NCI-H1417 treated with DMSO at 0.1 percent for 48 hours (cell line): ENCODE data around the gene CMC1.
"Not testable (repeated sequence)": the region's sequence is repeated elsewhere in the genome, so short reads cannot be mapped to it uniquely, and the experiment has no call there.

Experiments used
- DNase-seq: peaks from one replicate; lab custom pipeline; 2025; lab: John Stamatoyannopoulos, UW

The CMC1 gene, protein sequence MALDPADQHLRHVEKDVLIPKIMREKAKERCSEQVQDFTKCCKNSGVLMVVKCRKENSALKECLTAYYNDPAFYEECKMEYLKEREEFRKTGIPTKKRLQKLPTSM

DNA sequence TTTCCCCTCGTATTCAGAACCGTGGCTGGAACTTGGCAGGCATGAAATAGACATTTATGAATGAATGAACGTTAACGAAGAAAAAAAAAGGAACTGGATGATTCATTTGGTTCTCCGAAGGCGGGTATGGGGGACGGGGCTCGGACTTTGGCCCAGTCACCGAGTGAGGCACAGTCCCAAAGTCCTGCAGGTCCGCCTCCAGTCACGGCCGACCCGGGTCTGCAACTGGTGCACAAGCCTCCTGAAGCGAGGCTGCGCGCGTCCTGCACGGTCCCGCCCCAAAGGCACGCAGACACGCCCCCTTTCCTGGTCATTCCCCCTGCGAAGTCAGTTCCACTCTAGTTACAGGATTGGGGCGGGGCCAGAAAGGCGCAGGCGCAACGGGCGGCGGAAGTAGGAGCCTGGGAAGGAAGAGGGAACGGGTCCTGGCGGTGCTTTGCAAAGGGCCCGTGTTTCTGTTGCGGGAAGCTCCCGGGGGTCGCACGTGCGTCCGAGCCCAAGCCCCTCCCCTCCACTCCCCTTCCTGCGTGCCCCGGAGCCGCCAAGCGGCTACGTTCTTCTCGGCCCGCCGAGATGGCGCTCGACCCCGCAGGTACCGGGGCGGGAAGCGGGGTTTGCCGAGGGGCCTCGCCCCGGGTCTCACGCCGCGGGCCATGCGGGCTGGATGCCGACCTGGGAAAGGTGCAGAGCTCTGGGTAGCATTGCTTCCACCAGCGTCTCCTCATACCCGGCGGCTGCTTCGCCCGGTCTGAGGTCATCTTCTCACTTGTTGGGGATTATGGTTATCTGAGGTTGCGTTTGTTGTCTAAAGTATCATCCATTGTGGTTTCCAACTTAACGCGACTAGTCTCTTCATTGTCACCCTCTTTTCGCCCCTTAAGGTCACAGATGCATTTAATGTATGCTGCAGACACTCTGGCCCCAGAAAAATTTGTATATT, at the start of gene CMC1:
TSS of gene CMC1 (plus strand) at position 399 of the 940 bp plus-strand sequence. CDS start at position 574, 175 bp downstream.
- DNase-seq: peak; percentile 69

DNA sequence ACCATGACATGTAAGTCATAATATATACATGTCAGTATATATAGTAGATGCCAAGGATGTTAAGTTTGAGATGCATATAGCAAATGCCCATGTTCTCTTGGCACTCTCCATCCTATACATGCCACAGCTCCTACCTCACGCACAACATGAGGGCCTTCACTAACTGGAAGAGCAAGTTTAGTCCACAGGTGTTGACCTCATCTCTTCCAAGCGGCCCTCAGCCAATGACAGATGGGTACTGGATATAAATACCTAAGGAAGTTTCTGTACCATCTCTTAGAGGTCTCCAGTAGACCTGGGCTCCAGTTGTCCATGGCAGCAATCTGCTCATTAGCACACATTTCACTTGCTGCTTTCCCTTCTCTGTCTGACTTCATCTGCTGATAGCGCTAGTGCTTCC, 43.3 kb upstream of the CMC1 start:
- no peak for DNase-seq

DNA sequence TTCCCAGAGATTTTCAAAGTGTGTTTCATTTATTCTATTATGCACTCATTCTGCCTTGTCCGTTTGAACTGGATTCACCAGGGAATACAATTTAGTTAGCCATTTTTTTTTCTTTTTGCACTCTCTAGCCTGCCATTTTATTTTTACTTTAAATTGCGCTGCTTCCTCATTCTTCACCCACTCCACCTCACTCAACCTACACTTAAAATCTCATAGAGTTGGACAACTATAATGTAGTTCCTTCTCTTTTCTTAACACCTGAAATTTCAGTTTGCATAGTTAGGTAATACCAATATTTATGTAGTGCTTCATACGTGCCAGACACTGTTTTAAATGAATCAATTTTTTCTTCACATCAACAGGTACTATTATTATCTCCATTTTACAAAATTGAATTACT, 42.4 kb upstream of the CMC1 start:
- no peak for DNase-seq

DNA sequence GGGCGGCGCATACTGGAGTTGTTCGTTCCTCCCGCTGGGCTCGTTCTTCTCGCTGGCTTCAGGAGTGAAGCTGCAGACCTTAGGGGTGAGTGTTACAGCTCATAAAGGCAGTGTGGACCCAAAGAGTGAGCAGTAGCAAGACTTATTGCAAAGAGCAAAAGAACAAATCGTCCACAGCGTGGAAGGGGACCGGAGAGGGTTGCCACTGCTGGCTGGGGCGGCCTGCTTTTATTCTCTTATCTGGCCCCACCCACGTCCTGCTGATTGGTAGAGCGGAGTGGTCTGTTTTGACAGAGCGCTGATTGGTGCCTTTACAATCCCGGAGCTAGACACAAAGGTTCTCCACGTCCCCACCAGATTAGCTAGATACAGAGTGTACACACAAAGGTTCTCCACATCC, 41.8 kb upstream of the CMC1 start:
- DNase-seq: not testable (repeated sequence)

DNA sequence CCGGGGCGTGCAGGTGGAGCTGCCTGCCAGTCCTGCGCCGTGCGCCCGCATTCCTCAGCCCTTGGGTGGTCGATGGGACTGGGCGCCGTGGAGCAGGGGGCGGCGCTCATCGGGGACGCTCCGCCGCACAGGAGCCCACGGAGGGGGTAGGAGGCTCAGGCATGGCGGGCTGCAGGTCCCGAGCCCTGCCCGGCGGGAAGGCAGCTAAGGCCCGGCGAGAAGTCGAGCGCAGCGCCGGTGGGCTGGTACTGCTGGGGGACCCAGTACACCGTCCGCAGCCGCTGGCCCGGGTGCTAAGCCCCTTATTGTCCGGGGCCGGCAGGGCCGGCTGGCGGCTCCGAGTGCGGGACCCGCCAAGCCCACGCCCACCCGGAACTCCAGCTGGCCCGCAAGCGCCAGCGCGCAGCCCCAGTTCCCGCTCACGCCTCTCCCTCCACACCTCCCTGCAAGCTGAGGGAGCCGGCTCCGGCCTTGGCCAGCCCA, 41.0 kb upstream of the CMC1 start:
- DNase-seq: not testable (repeated sequence)

DNA sequence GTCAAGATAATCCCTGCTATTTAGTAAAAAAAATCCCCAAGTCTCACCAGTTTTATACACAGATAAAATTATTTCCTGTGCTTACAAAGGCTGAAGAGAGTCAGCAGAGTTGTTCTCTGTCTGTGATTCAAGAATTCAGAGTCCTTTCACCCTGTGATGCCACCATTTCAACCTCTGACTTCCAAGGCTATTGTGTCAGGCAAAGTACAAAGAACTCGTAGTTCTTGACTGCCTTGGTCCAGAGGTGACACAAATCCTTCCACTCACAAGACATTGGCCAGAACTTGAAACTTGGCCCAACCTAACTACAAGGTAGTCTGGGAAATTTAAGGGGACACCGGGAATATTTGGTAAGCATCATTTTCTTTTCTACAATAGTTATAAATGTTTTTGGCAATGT, 34.9 kb upstream of the CMC1 start:
- DNase-seq: no peak

DNA sequence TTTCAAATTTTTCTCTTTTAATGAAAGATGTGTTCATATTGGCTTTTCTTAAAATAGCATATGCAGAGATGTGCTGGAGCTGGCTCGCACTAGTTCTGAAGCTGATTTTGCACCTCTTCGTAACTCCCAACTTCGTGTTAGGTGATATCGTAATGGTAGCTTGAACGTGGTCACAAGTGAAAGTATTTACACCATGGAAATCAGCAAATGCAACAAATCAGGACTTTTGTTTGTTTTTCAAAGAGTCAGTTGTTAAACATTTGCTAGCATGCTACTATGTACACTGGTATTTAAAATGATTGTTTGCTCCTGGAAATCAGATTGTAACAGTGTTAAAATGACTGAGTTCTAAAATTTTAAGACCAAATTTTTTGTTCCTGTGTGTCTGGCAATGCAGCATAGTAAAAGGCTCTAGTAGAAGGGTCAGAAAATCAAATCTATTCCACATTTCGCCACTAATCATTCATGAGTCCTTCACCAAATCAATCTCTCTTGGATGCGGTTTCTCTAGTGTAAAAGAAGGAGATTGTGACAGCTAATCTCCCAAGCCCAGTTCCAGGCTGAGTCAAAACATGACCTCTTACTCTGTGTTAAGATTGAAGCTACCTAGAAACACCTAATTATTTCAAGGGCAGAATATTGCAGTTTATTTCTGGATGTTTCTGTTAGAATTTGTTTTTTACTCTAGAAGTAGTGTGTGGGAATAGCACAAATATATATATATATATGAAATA, 34.3 kb upstream of the CMC1 start:
- no peak for DNase-seq

DNA sequence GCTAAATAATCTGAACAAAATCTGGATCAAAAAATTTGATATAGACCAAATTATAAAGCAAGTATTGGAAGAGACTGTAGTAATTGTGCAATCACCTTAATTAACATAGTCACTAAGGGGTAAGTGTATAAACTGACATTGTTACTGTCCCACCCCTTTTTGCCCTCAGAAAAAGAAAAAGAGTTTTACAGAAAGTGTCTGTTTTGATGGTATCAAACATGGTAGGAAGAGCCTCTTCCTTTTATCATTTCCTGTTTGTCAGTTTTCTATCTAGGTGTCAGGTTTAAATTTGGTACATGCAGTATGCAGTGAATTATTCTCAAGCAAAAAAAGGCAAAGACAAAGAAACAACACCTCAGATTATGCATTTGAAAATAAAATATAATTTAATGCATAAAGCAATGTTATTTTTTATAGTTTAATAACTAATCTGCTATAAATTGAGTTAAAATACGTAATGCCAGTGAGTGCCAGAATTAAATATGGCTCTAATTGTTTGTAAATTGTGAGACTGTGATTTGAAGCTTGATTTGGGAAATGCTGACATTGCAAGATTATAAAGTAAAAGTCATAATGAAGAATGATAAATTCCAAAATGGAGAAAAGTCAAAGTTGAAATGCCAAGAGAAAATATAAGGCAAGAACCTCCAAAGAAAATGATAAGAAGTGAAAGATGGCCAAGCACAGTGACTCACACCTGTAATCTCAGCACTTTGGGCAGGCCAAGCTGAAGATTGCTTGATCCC, 30.3 kb upstream of the CMC1 start:
- DNase-seq: no peak

DNA sequence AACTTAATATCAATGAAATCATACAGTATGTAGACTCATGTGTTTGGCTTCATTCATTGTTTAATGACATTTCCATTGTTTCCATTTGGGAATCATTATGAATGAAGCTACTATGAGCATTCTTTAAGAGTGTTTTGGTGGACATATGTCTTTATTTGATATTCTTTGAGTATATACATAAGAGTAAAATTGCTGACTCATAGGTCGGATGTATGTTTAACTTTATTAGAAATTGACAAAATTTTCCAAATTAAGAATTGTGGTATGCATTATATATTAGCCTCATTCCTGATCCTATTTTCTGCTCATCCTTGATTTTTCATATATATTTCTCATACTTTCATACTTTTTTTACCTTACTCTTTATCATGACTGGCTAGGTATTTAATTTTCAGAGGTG, 28.7 kb upstream of the CMC1 start:
- DNase-seq: no peak

DNA sequence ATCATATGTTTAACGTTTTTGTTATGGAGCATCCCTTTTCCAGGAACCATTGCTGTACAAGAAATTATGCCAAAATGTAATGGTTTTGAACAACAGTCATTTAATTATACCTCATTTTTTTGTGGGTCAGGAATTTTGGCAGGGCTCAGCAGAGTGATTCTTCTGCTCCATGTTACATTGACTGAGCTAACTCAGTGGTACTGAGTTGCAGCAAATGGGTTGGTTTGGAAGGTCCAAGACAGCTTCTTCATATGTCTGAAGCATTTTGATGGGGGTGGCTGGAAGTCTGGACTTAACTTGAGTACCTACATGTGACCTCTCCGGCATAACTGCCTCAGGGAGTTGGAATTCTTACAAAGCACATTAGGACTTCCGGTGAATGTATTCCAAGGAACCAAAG, 26.0 kb upstream of the CMC1 start:
- no peak for DNase-seq

DNA sequence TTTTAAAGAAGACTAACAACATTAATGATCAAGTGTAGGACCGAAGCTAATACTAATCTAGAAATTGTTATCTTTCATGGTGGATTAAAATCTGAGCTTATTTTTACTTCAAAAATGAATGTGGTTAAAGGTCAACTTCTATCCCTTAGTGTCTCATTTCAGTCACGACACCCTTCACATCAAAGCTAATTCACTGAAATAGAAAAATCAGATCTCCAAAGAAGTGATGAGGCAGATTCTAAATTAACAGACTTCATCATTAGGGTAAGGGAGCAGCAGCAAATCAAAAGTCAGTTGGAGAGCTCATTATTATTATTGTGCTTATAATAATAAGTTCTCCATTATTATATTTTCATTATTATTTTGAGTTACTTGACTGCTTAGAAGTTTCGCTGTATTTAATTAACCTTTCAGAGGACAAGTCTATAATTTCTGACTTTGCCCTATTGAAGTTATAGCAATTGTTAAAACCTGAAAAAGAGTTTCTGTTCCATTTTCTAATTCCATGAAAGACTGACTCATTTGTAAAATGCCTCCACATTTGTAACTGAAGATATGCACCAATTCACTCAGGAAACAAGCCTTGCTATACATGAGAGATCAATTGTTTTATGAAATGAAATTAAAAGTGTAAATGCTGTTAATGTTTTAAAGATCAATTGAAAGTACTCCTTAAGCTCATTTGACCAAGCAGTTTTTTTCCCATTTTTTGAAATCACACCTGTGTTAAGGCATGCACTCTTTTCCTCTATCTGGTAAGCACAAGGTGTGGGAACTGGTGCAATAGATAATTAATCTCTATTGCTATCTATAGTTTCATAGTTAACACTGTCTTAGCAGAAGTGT, 23.1 kb upstream of the CMC1 start:
- no peak for DNase-seq

DNA sequence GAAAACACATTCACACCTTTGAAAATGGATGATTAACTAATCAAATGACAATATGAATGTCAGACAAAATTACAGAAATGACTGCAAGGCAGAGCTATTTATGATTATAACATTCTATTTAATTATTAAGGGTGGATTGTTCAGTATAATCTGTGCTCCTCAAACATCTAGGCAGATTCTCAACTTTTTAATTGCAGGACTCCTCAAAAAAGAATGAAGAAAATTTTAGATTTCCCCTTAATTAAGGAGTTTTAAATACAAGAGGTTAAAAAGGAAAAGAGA, 22.6 kb upstream of the CMC1 start:
- DNase-seq: no peak

DNA sequence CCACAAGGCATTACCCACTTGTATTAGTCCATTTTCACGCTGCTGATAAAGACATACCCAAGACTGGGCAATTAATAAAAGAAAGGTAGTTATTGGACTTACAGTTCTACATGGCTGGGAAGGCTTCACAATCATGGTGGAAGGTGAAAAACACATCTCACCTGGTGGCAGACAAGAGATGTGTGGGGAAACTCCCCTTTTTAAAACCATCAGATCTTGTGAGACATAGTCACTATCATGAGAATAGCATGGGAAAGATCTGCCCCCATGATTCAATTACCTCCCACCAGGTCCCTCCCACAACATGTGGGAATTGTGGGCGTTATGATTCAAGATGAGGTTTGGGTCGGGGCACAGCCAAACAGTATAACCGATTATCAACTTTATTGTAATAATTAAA, 17.0 kb upstream of the CMC1 start:
- DNase-seq: no peak

DNA sequence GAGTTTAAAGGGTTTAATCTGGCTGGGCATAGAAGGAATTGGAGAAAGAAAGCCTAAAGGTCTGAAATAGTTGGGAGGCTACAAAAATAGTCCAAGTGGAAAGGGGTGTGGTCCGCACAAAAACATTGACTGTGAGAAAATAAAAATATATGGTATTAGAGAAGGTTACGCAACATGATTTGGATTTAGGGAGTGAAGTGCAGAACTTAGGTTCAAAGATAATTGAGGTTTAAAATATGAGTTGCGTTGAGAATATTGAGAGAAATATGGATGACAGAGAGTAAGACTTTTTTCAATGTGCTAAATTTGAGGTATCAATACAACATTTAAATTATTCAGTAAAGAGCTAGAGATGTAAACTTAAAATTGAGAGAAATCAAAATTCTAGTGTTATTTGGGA, 15.4 kb upstream of the CMC1 start:
- DNase-seq: no peak

DNA sequence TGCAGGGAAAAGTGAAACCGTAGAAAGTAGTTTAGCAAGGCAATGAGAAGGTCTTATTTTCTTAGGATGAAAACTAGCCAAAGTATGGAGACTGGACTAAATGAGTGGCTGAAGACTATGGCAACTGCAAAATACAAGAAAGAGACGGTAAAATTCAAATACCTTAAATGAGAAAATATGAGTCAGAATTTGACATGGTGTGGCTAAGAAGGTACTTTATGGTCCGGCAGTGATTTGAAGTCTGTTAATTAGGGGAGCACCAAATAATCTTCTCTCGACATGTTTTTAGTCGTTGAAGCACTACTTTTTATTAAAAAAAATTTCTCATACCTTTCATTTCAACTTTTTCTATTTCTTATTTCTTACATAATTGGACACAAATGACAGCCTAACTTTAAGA, 12.8 kb upstream of the CMC1 start:
- DNase-seq: no peak

DNA sequence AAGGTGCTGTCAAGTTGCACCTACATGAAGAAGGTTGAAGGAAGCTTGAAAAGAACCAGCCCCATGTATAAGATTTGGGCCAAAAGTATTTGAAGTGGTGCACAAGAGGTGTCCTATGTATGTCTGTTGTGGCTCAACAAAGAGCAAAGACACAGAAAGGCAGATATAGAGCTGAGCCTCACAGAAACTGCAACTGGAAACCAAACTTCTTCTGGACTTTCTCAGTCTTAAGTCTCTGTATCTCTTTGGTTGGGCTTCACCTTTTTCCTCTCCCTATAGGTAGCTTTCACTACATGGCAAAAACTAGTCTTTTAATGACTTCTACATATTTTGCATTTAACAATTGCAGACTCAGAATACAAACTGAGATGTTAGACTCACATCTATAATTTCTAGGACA, 8.8 kb upstream of the CMC1 start:
- no peak for DNase-seq

DNA sequence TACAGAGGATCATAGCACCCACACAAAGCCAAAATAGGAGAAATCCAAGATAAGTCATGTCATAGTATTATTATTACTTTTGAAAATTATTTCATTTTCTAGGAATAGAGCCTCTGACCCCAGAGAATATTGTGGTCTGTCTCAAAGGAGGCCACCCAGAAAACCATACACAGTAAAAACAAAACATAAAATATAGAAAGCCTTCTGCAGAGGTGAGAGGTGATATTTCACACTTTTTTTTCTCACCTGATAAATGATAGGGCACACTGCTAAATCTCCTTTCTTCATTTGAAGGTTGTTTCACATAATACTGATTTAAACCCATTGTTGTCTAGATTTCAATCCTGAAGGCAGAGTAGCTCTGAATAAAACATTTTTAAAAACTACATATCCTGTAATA, 7.0 kb upstream of the CMC1 start:
- no peak for DNase-seq

DNA sequence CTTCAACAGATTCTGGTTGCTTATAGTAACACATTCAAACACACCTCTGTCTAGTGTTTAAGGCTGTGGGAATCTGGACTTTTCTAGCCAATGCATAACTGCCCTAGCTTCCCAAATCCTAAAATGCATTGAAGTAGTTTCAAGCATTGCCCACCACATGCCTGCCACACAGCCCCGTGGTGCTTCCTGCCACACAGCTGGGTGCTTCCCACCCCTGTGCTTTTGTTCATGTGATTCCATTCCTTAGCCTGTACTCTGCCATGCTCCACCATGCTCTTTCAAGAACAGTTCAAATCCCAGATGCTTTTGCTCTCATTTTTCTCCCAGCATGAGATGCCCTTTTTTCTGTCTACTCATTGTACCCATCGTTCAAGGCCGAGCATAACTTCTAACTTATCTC, 2.3 kb upstream of the CMC1 start:
- DNase-seq: no peak

DNA sequence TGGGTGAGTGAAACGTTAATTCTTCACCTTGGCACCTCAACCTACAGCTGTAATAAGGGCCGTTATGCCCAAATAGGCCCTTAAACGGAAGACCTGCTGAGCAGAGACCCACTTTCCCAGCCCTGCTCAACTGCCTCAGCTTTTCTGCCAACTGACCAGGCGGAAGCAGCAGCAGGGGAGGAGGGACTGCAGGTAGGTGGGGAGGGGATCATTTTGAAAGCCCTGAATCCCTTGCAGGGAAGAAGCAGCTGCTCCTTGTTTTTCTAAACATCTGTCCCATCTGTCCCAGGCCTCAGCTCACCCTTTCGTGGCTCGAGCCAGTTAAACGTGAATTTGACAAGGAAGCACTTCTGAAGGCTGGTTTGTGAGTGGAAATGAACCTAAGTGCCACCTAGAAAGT, 978 bp upstream of the CMC1 start:
- DNase-seq: no peak

DNA sequence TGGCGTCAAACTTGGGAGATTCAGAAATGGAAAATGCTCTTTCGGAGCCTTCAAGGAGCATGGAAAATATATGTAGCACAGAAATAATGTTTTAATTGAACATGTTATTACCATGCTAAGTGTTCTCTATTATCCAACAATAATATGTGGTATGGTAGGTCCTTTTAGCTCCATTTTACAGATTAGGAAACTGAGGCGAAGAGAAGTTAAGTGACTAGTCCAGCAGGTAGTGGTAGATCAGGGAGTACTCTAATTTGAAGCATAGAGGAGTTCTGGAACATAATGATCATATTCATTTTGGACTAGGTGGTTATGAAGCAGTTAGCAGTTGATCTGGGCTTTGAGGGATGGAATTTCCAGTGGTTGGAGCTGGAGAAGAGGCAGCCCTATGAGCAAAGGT, 1.1 kb downstream of the CMC1 start:
- no peak for DNase-seq

DNA sequence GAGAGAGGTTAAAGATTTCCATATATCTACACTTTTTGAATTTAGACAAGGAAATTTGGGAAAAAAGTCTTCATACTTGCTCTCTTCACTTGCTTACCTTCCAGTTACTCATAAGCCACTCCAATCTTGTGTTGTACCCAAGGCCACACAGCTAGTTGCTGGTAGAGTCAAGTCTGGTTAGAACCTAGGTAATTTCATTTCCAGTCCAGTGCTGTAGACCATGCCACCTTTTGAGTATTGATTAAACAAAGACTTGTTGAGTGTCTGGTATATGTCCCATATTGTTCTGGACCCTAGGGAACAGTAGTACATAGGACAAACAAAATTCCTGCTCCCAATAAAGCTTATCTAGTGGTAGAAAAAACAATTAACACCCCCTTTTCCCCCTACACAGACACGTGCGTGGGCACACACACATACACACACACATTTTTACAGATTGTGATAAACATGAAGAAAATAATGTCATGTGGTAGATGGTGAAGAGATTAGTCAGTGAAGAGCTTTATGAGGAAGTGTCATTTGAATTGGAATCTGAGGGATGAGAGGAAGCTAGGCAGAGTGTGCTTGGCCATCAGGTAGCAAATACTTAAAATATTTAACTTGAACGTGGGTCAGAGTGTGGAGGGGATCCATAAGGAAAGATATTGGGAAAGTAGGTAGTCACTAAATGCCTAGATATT, 2.1 kb downstream of the CMC1 start:
- no peak for DNase-seq
